Activated CD8-positive, alpha-beta T cell treated with anti-CD3 and anti-CD28 coated beads, Interleukin-2, amount 10 ng/mL, durations not matched to agents 7 days and 5 days (primary cell): ENCODE results near the gene EPHB1. TPM values are rescaled to one million over a fixed set of nuclear protein-coding genes. Genes with fewer than 3 reads are reported as not detected.

Experiments used
- ATAC-seq: fragments of 150-1000 bp; cut with Tn5 transposase; one replicate; pipeline ENCODE4 v1.10.0; 2021; ENCODE audit warnings: moderate library complexity
- CTCF ChIA-PET: fragments of 350-600 bp; sonication (Branson Sonifier 250); formaldehyde crosslinking; loops from one replicate; lab custom pipeline; 2021; ENCODE audit warnings: antibody characterized with exemption; lab: Charles Lee
- POLR2A ChIA-PET: fragments of 350-600 bp; sonication (Branson Sonifier 250); formaldehyde crosslinking; loops from one replicate; lab custom pipeline; 2021; ENCODE audit warnings: antibody characterized with exemption; lab: Charles Lee
- DNase-seq: peaks from one replicate; pipeline ENCODE4 v3.0.0-alpha.2; 2020
- H3K27ac Mint-ChIP-seq: one replicate; pipeline ENCODE4 v1.8.0; 2021; ENCODE audit warnings: mild to moderate bottlenecking, mixed read lengths
- H3K27me3 Mint-ChIP-seq: one replicate; pipeline ENCODE4 v1.8.0; 2021; ENCODE audit warnings: low read depth, mixed read lengths
- H3K36me3 Mint-ChIP-seq: one replicate; pipeline ENCODE4 v1.8.0; 2021; ENCODE audit warnings: low read depth, mixed read lengths
- H3K4me1 Mint-ChIP-seq: one replicate; pipeline ENCODE4 v1.8.0; 2021; ENCODE audit warnings: low read depth, mixed read lengths
- H3K4me3 Mint-ChIP-seq: one replicate; pipeline ENCODE4 v1.8.0; 2021; ENCODE audit warnings: mild to moderate bottlenecking, mixed read lengths
- H3K9me3 Mint-ChIP-seq: one replicate; pipeline ENCODE4 v1.8.0; 2022; ENCODE audit warnings: mixed read lengths; ENCODE audit not compliant: insufficient read depth
- total RNA-seq, 2 experiments: library from RNA; stranded (reverse); gene quantifications; one replicate each; pipeline ENCODE4 v1.2.3, GENCODE V29; 2021

The EPHB1 gene
- total RNA-seq, 2 experiments from 2014 or later: 1.1 to 1.4 TPM

- Mint-ChIP-seq H3K4me1 (no peaks in the 10 kb centered on the region), H3K9me3 (no peaks in the 10 kb centered on the region), H3K27ac (no peak overlapping the region), H3K36me3 (no peaks in the 10 kb centered on the region), H3K4me3 (no peak overlapping the region), H3K27me3 (no peaks in the 10 kb centered on the region)
- ATAC-seq (no peak), DNase-seq (no peak)
- ChIA-PET CTCF (no interaction called here), POLR2A (no interaction called here)
These were observed 363.5 kb downstream of the EPHB1 start for GRCh38 chr3:135158520-135158919.

- Mint-ChIP-seq H3K36me3 (no peaks in the 10 kb centered on the region), H3K4me3 (no peak overlapping the region), H3K27ac (no peak overlapping the region), H3K27me3 (no peaks in the 10 kb centered on the region), H3K4me1 (no peaks in the 10 kb centered on the region), H3K9me3 (no peaks in the 10 kb centered on the region)
- ChIA-PET POLR2A (no interaction called here), CTCF (no interaction called here)
- DNase-seq: no peak
- no peak for ATAC-seq
These were observed 364.7 kb downstream of the EPHB1 start for GRCh38 chr3:135159681-135160247.

- Mint-ChIP-seq H3K27ac (no peak overlapping the region), H3K4me3 (no peak overlapping the region), H3K9me3 (no peaks in the 10 kb centered on the region), H3K4me1 (no peaks in the 10 kb centered on the region), H3K36me3 (no peaks in the 10 kb centered on the region), H3K27me3 (no peaks in the 10 kb centered on the region)
- ATAC-seq: no peak
- ChIA-PET POLR2A (no interaction called here), CTCF (interaction anchor here (0.5 kb wide), 1 partner anchor 376 kb away, joined by 3 read pairs; no protein-coding TSS in a partner anchor)
- DNase-seq: no peak
These were observed 366.4 kb downstream of the EPHB1 start for GRCh38 chr3:135161425-135161824.

GRCh38 chr3:135163701-135164100 lies 368.6 kb downstream of the EPHB1 start:
- no peak overlapping the region for H3K27ac Mint-ChIP-seq
- H3K4me1 Mint-ChIP-seq: no peaks in the 10 kb centered on the region
- H3K4me3 Mint-ChIP-seq: no peak overlapping the region
- no peaks in the 10 kb centered on the region for H3K27me3 Mint-ChIP-seq
- ChIA-PET CTCF (no interaction called here), POLR2A (no interaction called here)
- DNase-seq: no peak
- H3K36me3 Mint-ChIP-seq: no peaks in the 10 kb centered on the region
- ATAC-seq: no peak
- no peaks in the 10 kb centered on the region for H3K9me3 Mint-ChIP-seq

- ChIA-PET CTCF (no interaction called here), POLR2A (no interaction called here)
- Mint-ChIP-seq H3K4me1 (no peaks in the 10 kb centered on the region), H3K36me3 (no peaks in the 10 kb centered on the region), H3K27me3 (no peaks in the 10 kb centered on the region), H3K9me3 (no peaks in the 10 kb centered on the region), H3K27ac (no peak overlapping the region), H3K4me3 (no peak overlapping the region)
- no peak for ATAC-seq
- DNase-seq: no peak
These were observed 370.2 kb downstream of the EPHB1 start for GRCh38 chr3:135165260-135165659.

- Mint-ChIP-seq H3K27me3 (no peaks in the 10 kb centered on the region), H3K36me3 (no peaks in the 10 kb centered on the region), H3K4me3 (no peak overlapping the region), H3K4me1 (no peaks in the 10 kb centered on the region), H3K27ac (no peak overlapping the region), H3K9me3 (no peaks in the 10 kb centered on the region)
- DNase-seq: no peak
- no peak for ATAC-seq
- ChIA-PET CTCF (no interaction called here), POLR2A (no interaction called here)
These were observed 371.3 kb downstream of the EPHB1 start for GRCh38 chr3:135166266-135166825.

GRCh38 chr3:135168822-135169221 lies 373.8 kb downstream of the EPHB1 start:
- H3K36me3 Mint-ChIP-seq: no peaks in the 10 kb centered on the region
- H3K27ac Mint-ChIP-seq: no peak overlapping the region
- no peak for ATAC-seq
- DNase-seq: no peak
- ChIA-PET CTCF (no interaction called here), POLR2A (no interaction called here)
- no peaks in the 10 kb centered on the region for H3K27me3 Mint-ChIP-seq
- no peak overlapping the region for H3K4me3 Mint-ChIP-seq
- H3K9me3 Mint-ChIP-seq: no peaks in the 10 kb centered on the region
- no peaks in the 10 kb centered on the region for H3K4me1 Mint-ChIP-seq

GRCh38 chr3:135169651-135170050 lies 374.6 kb downstream of the EPHB1 start:
- Mint-ChIP-seq H3K36me3 (no peaks in the 10 kb centered on the region), H3K27ac (no peak overlapping the region), H3K27me3 (no peaks in the 10 kb centered on the region), H3K4me3 (no peak overlapping the region), H3K4me1 (no peaks in the 10 kb centered on the region), H3K9me3 (no peaks in the 10 kb centered on the region)
- no peak for DNase-seq
- CTCF ChIA-PET: no interaction called here
- POLR2A ChIA-PET: no interaction called here
- no peak for ATAC-seq

GRCh38 chr3:135170732-135171131 lies 375.7 kb downstream of the EPHB1 start:
- CTCF ChIA-PET: no interaction called here
- H3K27ac Mint-ChIP-seq: no peak overlapping the region
- ATAC-seq (no peak), DNase-seq (no peak)
- H3K9me3 Mint-ChIP-seq: no peaks in the 10 kb centered on the region
- no peaks in the 10 kb centered on the region for H3K27me3 Mint-ChIP-seq
- no peak overlapping the region for H3K4me3 Mint-ChIP-seq
- no peaks in the 10 kb centered on the region for H3K4me1 Mint-ChIP-seq
- POLR2A ChIA-PET: no interaction called here
- H3K36me3 Mint-ChIP-seq: no peaks in the 10 kb centered on the region

- Mint-ChIP-seq H3K27me3 (no peaks in the 10 kb centered on the region), H3K4me1 (no peaks in the 10 kb centered on the region), H3K4me3 (no peak overlapping the region), H3K36me3 (no peaks in the 10 kb centered on the region), H3K27ac (no peak overlapping the region), H3K9me3 (no peaks in the 10 kb centered on the region)
- POLR2A ChIA-PET: no interaction called here
- CTCF ChIA-PET: interaction anchor here (0.5 kb wide), 1 partner anchor 68 kb away, joined by 3 read pairs; no protein-coding TSS in a partner anchor
- no peak for ATAC-seq
- no peak for DNase-seq
These were observed 377.3 kb downstream of the EPHB1 start for GRCh38 chr3:135172191-135172869.

GRCh38 chr3:135175728-135176277 lies 380.7 kb downstream of the EPHB1 start:
- Mint-ChIP-seq H3K27ac (no peak overlapping the region), H3K36me3 (no peaks in the 10 kb centered on the region), H3K4me3 (no peak overlapping the region), H3K4me1 (no peaks in the 10 kb centered on the region), H3K27me3 (no peaks in the 10 kb centered on the region), H3K9me3 (no peaks in the 10 kb centered on the region)
- no peak for ATAC-seq
- ChIA-PET POLR2A (no interaction called here), CTCF (no interaction called here)
- DNase-seq: no peak

GRCh38 chr3:135176881-135177280 lies 381.8 kb downstream of the EPHB1 start:
- ChIA-PET CTCF (no interaction called here), POLR2A (no interaction called here)
- no peak overlapping the region for H3K4me3 Mint-ChIP-seq
- H3K4me1 Mint-ChIP-seq: no peaks in the 10 kb centered on the region
- no peaks in the 10 kb centered on the region for H3K9me3 Mint-ChIP-seq
- no peaks in the 10 kb centered on the region for H3K36me3 Mint-ChIP-seq
- ATAC-seq: no peak
- no peak overlapping the region for H3K27ac Mint-ChIP-seq
- H3K27me3 Mint-ChIP-seq: no peaks in the 10 kb centered on the region
- no peak for DNase-seq
